ENCODE data around the gene NEAT1. TPM values are rescaled to one million over a fixed set of nuclear protein-coding genes. Genes with fewer than 3 reads are reported as not detected.

The NEAT1 gene
- total and polyA plus RNA-seq, 2 experiments from 2014 or later, result 50.7 to 74.3 TPM

DNA sequence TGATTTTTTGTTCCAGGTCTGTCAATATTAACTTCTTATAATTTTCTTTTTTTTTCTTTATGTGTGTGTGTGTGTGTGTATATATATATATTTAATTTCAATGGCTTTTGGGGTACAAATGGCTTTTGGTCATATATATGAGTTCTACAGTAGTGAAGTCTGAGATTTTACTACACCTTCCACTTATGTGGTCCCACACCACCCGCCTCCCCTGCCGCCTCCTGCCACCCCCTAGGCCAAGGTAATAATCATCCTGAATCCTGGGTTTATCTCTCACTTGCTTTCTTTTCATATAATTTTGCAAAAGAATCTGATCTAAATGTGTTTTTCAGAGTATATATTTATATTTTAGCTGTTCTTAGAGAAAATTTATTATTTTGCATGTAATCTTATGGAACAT is 11.1 kb downstream of the NEAT1 start:
- peaks cover 58% of the 10 kb centered on the region for H3K4me1 ChIP-seq (ENCODE audit: insufficient read depth)
- peaks cover 99% of the 10 kb centered on the region for H3F3A ChIP-seq (ENCODE audit: insufficient read depth)
- H3K79me2 ChIP-seq (ENCODE audit: insufficient read depth), result peaks cover 99% of the 10 kb centered on the region
- peak overlapping the region; percentile 96 for H3K4me2 ChIP-seq (ENCODE audit: unreplicated experiment)
- H3K9ac ChIP-seq, result peak overlapping the region; percentile 100
- no peaks in the 10 kb centered on the region for H3K9me3 ChIP-seq (ENCODE audit: low read depth)
- H3K27ac ChIP-seq, result peak overlapping the region; percentile 100
- DNase-seq, result no peak
- 78 to 93% methylated on average over 2 of the region's 2 CpGs for WGBS, 2 experiments (ENCODE audit: low coverage in 1 of 2, low lambda C conversion rate in 2 of 2, missing lambda C conversion rate in 2 of 2)
- H3K36me3 ChIP-seq (ENCODE audit: low read depth), result peaks cover 57% of the 10 kb centered on the region
- peaks cover 62% of the 10 kb centered on the region for H4K20me1 ChIP-seq (ENCODE audit: insufficient read depth)
- H2AFZ ChIP-seq, result no peak overlapping the region
- H3K4me3 ChIP-seq, result peak overlapping the region; percentile 93
- in situ Hi-C loops (cut with MboI), result no loop called here
- TF ChIP-seq EZH2 (IDR thresholded peaks at IDR 0.05; ENCODE audit: insufficient read depth, poor library complexity, severe bottlenecking) (no peak), EZH2phosphoT487 (IDR thresholded peaks at IDR 0.05; ENCODE audit: insufficient read depth, low read depth) (no peak)
- H3K9me2 ChIP-seq (ENCODE audit: insufficient read depth), result no peaks in the 10 kb centered on the region
- no peaks in the 10 kb centered on the region for H3K27me3 ChIP-seq (replicated peaks; ENCODE audit: insufficient read depth)

DNA sequence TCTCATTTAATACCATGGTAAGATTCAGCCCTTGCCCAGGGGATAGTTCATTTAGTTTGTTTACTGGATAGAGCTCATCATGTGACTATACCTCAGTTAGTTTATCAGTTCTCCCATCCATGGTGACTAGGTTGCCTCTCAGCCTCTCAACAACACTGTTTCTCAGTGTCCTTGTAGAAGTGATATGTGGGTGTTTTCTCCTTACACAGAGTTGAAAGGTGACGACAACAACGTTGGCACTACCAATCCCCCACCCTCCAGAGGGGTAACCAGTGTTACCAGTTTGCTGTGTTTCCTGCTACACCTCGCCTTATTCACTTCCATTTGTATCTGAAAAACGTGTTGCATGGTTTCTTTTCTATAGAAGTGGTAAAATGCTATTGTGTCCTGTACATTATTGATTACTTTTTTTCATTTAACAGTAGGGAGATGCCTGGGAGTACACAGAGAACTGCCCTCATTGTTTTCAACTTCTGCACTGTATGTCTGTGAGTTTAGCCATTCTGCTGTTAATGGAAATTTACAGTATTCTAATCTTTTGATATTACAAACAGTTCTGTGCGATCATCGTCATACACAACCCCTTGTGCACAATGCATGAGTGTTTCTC is 11.6 kb downstream of the NEAT1 start:
- in situ Hi-C loops (cut with MboI), result no loop called here
- peaks cover 64% of the 10 kb centered on the region for H4K20me1 ChIP-seq (ENCODE audit: insufficient read depth)
- peak overlapping the region; percentile 100 for H3K27ac ChIP-seq
- H3K79me2 ChIP-seq (ENCODE audit: insufficient read depth), result peaks cover 99% of the 10 kb centered on the region
- WGBS, 2 experiments (ENCODE audit: low coverage in 1 of 2, low lambda C conversion rate in 2 of 2, missing lambda C conversion rate in 2 of 2), result 69 to 71% methylated on average over 6 of the region's 6 CpGs
- H3K9ac ChIP-seq, result peak overlapping the region; percentile 100
- no peaks in the 10 kb centered on the region for H3K9me2 ChIP-seq (ENCODE audit: insufficient read depth)
- H3K4me3 ChIP-seq, result peak overlapping the region; percentile 93
- TF ChIP-seq EZH2phosphoT487 (IDR thresholded peaks at IDR 0.05; ENCODE audit: insufficient read depth, low read depth) (no peak), EZH2 (IDR thresholded peaks at IDR 0.05; ENCODE audit: insufficient read depth, poor library complexity, severe bottlenecking) (no peak)
- peak; percentile 59 for DNase-seq
- H3K27me3 ChIP-seq (replicated peaks; ENCODE audit: insufficient read depth), result no peaks in the 10 kb centered on the region
- H2AFZ ChIP-seq, result no peak overlapping the region
- H3K9me3 ChIP-seq (ENCODE audit: low read depth), result no peaks in the 10 kb centered on the region
- H3K36me3 ChIP-seq (ENCODE audit: low read depth), result peaks cover 62% of the 10 kb centered on the region
- peak overlapping the region; percentile 96 for H3K4me2 ChIP-seq (ENCODE audit: unreplicated experiment)
- H3K4me1 ChIP-seq (ENCODE audit: insufficient read depth), result peaks cover 63% of the 10 kb centered on the region
- peaks cover 99% of the 10 kb centered on the region for H3F3A ChIP-seq (ENCODE audit: insufficient read depth)

DNA sequence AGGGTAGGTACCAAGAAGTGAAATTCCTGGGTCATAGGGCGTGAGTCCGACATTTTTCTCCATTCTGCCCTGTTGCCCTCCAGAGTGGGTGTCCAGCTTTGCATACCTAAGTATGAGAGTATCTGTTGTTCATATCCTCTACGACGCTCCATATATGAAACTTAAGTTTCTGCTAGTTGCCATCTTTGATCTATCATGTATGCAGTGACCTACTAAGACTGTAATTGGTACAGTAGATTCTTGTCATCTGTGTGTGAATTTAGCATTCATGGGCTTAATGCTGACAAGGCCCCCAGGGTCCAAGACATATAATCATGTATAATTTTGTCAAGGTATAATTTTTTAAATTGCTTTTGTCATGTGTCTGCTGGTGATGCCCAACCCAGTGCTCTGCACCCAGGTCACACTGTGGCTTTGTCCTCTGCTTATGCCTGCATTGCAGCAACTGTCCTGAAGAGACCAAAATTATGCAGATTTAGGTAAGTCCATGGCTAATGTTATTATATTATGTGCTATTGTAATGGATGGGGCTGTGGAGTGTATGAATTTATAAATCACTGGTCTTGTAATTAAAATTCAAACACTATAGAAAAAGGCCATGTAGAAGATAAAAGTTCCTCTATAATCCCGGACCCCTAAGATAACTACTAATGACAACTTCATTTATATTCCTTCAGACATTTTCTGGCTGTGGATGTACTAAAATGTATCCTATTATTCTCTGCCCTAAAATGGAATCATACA is 12.2 kb downstream of the NEAT1 start:
- Histone ChIP-seq H3F3A (ENCODE audit: insufficient read depth) (peaks cover 99% of the 10 kb centered on the region), H3K4me2 (ENCODE audit: unreplicated experiment) (peak overlapping the region; percentile 96), H3K9me3 (ENCODE audit: low read depth) (no peaks in the 10 kb centered on the region), H4K20me1 (ENCODE audit: insufficient read depth) (peaks cover 70% of the 10 kb centered on the region), H3K4me1 (ENCODE audit: insufficient read depth) (peaks cover 70% of the 10 kb centered on the region), H3K36me3 (ENCODE audit: low read depth) (peaks cover 67% of the 10 kb centered on the region), H3K9ac (peak overlapping the region; percentile 100), H3K27me3 (replicated peaks; ENCODE audit: insufficient read depth) (no peaks in the 10 kb centered on the region), H3K79me2 (ENCODE audit: insufficient read depth) (peaks cover 99% of the 10 kb centered on the region), H3K27ac (peak overlapping the region; percentile 100), H3K4me3 (peak overlapping the region; percentile 93), H3K9me2 (ENCODE audit: insufficient read depth) (no peaks in the 10 kb centered on the region), H2AFZ (no peak overlapping the region)
- TF ChIP-seq EZH2 (IDR thresholded peaks at IDR 0.05; ENCODE audit: insufficient read depth, poor library complexity, severe bottlenecking), result no peak
- TF ChIP-seq EZH2phosphoT487 (IDR thresholded peaks at IDR 0.05; ENCODE audit: insufficient read depth, low read depth), result no peak
- in situ Hi-C loops (cut with MboI), result no loop called here
- peak; percentile 49 for DNase-seq
- 79 to 83% methylated on average over 5 of the region's 5 CpGs for WGBS, 2 experiments (ENCODE audit: low coverage in 1 of 2, low lambda C conversion rate in 2 of 2, missing lambda C conversion rate in 2 of 2)

DNA sequence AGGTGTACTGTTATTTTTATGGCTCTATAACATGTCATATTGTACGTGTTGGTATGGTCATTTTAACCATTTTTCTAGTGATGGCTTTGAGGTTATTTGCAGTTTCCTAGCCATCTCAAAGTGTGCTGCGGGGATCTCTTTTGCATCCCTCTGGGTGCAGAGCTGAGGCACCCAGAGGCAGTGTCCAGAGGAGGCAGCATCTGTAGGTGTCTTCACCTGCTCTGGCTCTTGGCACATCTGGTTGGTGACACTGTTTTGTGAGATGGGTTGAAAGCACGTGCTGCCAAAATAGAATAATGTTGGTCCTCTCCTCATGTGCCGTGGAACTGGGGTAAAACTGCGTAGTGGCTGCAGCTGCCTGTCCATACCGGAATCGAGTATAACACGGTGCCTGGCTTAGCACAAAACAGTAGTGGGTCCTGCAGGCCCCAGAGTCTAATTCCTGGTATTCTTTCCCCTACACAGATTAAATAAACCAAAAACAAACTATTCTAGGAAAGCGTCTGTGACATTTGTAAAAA is 12.9 kb downstream of the NEAT1 start:
- Histone ChIP-seq H3K27ac (peak overlapping the region; percentile 100), H3K36me3 (ENCODE audit: low read depth) (peaks cover 71% of the 10 kb centered on the region), H4K20me1 (ENCODE audit: insufficient read depth) (peaks cover 74% of the 10 kb centered on the region), H3K27me3 (replicated peaks; ENCODE audit: insufficient read depth) (no peaks in the 10 kb centered on the region), H2AFZ (no peak overlapping the region), H3K4me1 (ENCODE audit: insufficient read depth) (peaks cover 74% of the 10 kb centered on the region), H3F3A (ENCODE audit: insufficient read depth) (peaks cover 99% of the 10 kb centered on the region), H3K4me3 (peak overlapping the region; percentile 93), H3K79me2 (ENCODE audit: insufficient read depth) (peaks cover 99% of the 10 kb centered on the region), H3K9me3 (ENCODE audit: low read depth) (no peaks in the 10 kb centered on the region), H3K9ac (peak overlapping the region; percentile 100), H3K4me2 (ENCODE audit: unreplicated experiment) (peak overlapping the region; percentile 96), H3K9me2 (ENCODE audit: insufficient read depth) (no peaks in the 10 kb centered on the region)
- peak; percentile 39 for DNase-seq
- WGBS, 2 experiments (ENCODE audit: low coverage in 1 of 2, low lambda C conversion rate in 2 of 2, missing lambda C conversion rate in 2 of 2), result 70 to 76% methylated on average over 9 of the region's 9 CpGs
- in situ Hi-C loops (cut with MboI), result no loop called here
- TF ChIP-seq EZH2phosphoT487 (IDR thresholded peaks at IDR 0.05; ENCODE audit: insufficient read depth, low read depth) (no peak), EZH2 (IDR thresholded peaks at IDR 0.05; ENCODE audit: insufficient read depth, poor library complexity, severe bottlenecking) (no peak)
